H1 (cell line): ENCODE results near the gene CIZ1. TPM values are rescaled to one million over a fixed set of nuclear protein-coding genes. Genes with fewer than 3 reads are reported as not detected.

Source experiments
- ASH2L ChIP-seq: fragments of 200-600, 300-600 bp; sonication (generic); IDR thresholded peaks from one replicate; pipeline ENCODE4 v1.7.1; 2017; ENCODE audit warnings: low read length
- ATF2 ChIP-seq: IDR thresholded peaks from 2 replicates; pipeline ENCODE4 v1.6.1; 2012; ENCODE audit warnings: low read length, inconsistent platforms
- BCL11A ChIP-seq, 2 experiments: IDR thresholded peaks; one replicate each; pipeline ENCODE4 v1.6.1; 2011; ENCODE audit warnings: low read depth in 2 of 2, low read length in 2 of 2, mild to moderate bottlenecking in 2 of 2
- BRCA1 ChIP-seq: IDR thresholded peaks from 2 replicates; pipeline ENCODE4 v1.6.1; 2012; ENCODE audit warnings: low read depth, low read length, improper control_type of control experiment
- CTBP2 ChIP-seq: IDR thresholded peaks from 2 replicates; pipeline ENCODE4 v1.7.0; 2011; ENCODE audit warnings: borderline replicate concordance, mild to moderate bottlenecking, moderate library complexity, mixed read lengths, low read length; ENCODE audit not compliant: insufficient read depth, insufficient read length
- EP300 ChIP-seq, 2 experiments: IDR thresholded peaks; 1 replicate in 1 of 2; 2 replicates in 1 of 2; pipeline ENCODE4 v1.6.1; 2011 to 2012; ENCODE audit warnings: low read depth in 2 of 2, low read length in 2 of 2, mild to moderate bottlenecking in 2 of 2, borderline replicate concordance in 1 of 2, inconsistent platforms in 1 of 2, moderate library complexity in 1 of 2
- FOSL1 ChIP-seq: IDR thresholded peaks from 2 replicates; pipeline ENCODE4 v1.6.1; 2011; ENCODE audit warnings: mild to moderate bottlenecking, low read depth, low read length, moderate library complexity; ENCODE audit not compliant: insufficient read depth
- GABPA ChIP-seq: IDR thresholded peaks from 2 replicates; pipeline ENCODE4 v1.6.1; 2011; ENCODE audit warnings: mild to moderate bottlenecking, low read length, moderate library complexity, borderline replicate concordance; ENCODE audit not compliant: insufficient read depth
- JUND ChIP-seq: IDR thresholded peaks from 2 replicates; pipeline ENCODE4 v1.6.1; 2011; ENCODE audit warnings: mild to moderate bottlenecking, improper control_type of control experiment, low read length
- KDM5A ChIP-seq: fragments of 200-600 bp; IDR thresholded peaks from 2 replicates; pipeline ENCODE4 v1.7.1; 2012; ENCODE audit warnings: mild to moderate bottlenecking, low read length, inconsistent platforms, mixed read lengths
- MAX ChIP-seq: IDR thresholded peaks from 2 replicates; pipeline ENCODE4 v1.6.1; 2012; ENCODE audit warnings: inconsistent platforms
- PHF8 ChIP-seq: fragments of 200-600 bp; sonication (generic); conservative IDR thresholded peaks from 2 replicates; pipeline ENCODE4 v1.7.1; 2012; ENCODE audit warnings: low read depth, mild to moderate bottlenecking, inconsistent platforms, low read length, moderate library complexity
- RBBP5 ChIP-seq: IDR thresholded peaks from 2 replicates; pipeline ENCODE4 v1.7.1; 2012; ENCODE audit warnings: low read depth, mild to moderate bottlenecking, inconsistent platforms, low read length, moderate library complexity, borderline replicate concordance
- RFX5 ChIP-seq: IDR thresholded peaks from 2 replicates; pipeline ENCODE4 v1.6.1; 2011; ENCODE audit warnings: low read depth, low read length, improper control_type of control experiment, borderline replicate concordance
- SIRT6 ChIP-seq: IDR thresholded peaks from one replicate; pipeline ENCODE4 v1.7.1; 2012; ENCODE audit warnings: low read length, inconsistent platforms
- SP2 ChIP-seq: IDR thresholded peaks from 2 replicates; pipeline ENCODE4 v1.6.1; 2012; ENCODE audit warnings: mild to moderate bottlenecking, low read length, inconsistent platforms
- SP4 ChIP-seq: IDR thresholded peaks from 2 replicates; pipeline ENCODE4 v1.6.1; 2012; ENCODE audit warnings: low read length, inconsistent platforms
- TAF1 ChIP-seq: IDR thresholded peaks from 2 replicates; pipeline ENCODE4 v1.6.1; 2011; ENCODE audit warnings: mild to moderate bottlenecking, low read depth, low read length
- TEAD4 ChIP-seq: IDR thresholded peaks from 2 replicates; pipeline ENCODE4 v1.6.1; 2012; ENCODE audit warnings: low read depth, low read length, inconsistent platforms, mixed read lengths
- USF2 ChIP-seq: IDR thresholded peaks from 2 replicates; pipeline ENCODE4 v1.6.1; 2011; ENCODE audit warnings: low read length, improper control_type of control experiment
- YY1 ChIP-seq: IDR thresholded peaks from 2 replicates; pipeline ENCODE4 v1.6.1; 2011; ENCODE audit warnings: low read depth, mild to moderate bottlenecking, low read length
- polyA plus RNA-seq, 7 experiments: library from polyadenylated mRNA; depleted of rRNA in 3 of 7; stranded (reverse) in 5 of 7; unstranded in 2 of 7; fragments of >200 nt in 5 of 7; fragments of 200-250 nt in 2 of 7; gene quantifications; 1 replicate in 5 of 7; 2 replicates in 1 of 7; 4 replicates in 1 of 7; pipeline versions ENCODE4 v1.2.1 to v1.2.3, GENCODE V29; 2011 to 2013; ENCODE audit warnings: missing spikeins in 2 of 7, mixed read lengths in 2 of 7
- total RNA-seq: library from RNA; stranded (reverse); fragmentation: NEBNext Ultra II Directional; extraction: Animal tissue kit (Norgen Biotek cat#: 25700); gene quantifications from 2 replicates; pipeline ENCODE4 v1.2.1, GENCODE V29; 2021

The CIZ1 gene
- total and polyA plus RNA-seq, 2 of the 8 experiments (the other 6 are each of a cell fraction or from before 2014, with no cell fraction given), result 66.0 to 107 TPM

GRCh38 chr9:128117613-128118471 lies 73.5 kb downstream of the CIZ1 start (continued):
- TF ChIP-seq PHF8 (no peak), CTBP2 (no peak), YY1 (peak; percentile 56; the same call in 1 of the 2 replicates), TEAD4 (peak; percentile 39; the same call in 1 of the 2 replicates), KDM5A (no peak), GABPA (0 out of 2 replicates have a peak, but pooled peaks have one; percentile 36), BRCA1 (peak; percentile 46; the same call in 1 of the 2 replicates), SP4 (0 out of 2 replicates have a peak, but pooled peaks have one; percentile 72), RBBP5 (no peak), BCL11A (IDR thresholded peaks at IDR 0.05; ENCODE audit: low read depth in 2 of 2, low read length in 2 of 2) (no peak), USF2 (no peak), ASH2L (no peak), TAF1 (peak; percentile 69), MAX (peak; percentile 57), SIRT6 (no peak), JUND (peak; percentile 81; the same call in 1 of the 2 replicates), SP2 (no peak), FOSL1 (no peak), EP300 (IDR thresholded peaks at IDR 0.05; ENCODE audit: borderline replicate concordance in 1 of 2, low read depth in 2 of 2, low read length in 2 of 2) (no peak), ATF2 (0 out of 2 replicates have a peak, but pooled peaks have one; percentile 34), RFX5 (no peak)
